GM06990 (cell line): ENCODE data around the gene SNRNP48.

Source experiments
- DNase-seq: peaks from one replicate; pipeline ENCODE4 v3.0.0-alpha.2; 2011; ENCODE audit not compliant: insufficient read length; ENCODE audit errors: extremely low read depth
- H3K27me3 ChIP-seq: replicated peaks from 2 replicates; pipeline ENCODE4 v1.6.0; 2011; ENCODE audit warnings: low read length; ENCODE audit not compliant: control insufficient read depth, insufficient read depth
- H3K36me3 ChIP-seq: 2 replicates; pipeline ENCODE4 v1.5.1; 2011; ENCODE audit warnings: low read length; ENCODE audit not compliant: control insufficient read depth, insufficient read depth
- H3K4me3 ChIP-seq: replicated peaks from 2 replicates; pipeline ENCODE4 v1.5.1; 2011; ENCODE audit warnings: low read depth, mild to moderate bottlenecking, control low read depth, low read length
- TF ChIP-seq, protein P1 (sequence below): IDR thresholded peaks from 2 replicates; pipeline ENCODE4 v1.5.1; 2011; ENCODE audit warnings: low read length, control low read depth, mild to moderate bottlenecking, inconsistent platforms; ENCODE audit not compliant: insufficient read depth, poor library complexity, severe bottlenecking

SNRNP48 gene

DNA sequence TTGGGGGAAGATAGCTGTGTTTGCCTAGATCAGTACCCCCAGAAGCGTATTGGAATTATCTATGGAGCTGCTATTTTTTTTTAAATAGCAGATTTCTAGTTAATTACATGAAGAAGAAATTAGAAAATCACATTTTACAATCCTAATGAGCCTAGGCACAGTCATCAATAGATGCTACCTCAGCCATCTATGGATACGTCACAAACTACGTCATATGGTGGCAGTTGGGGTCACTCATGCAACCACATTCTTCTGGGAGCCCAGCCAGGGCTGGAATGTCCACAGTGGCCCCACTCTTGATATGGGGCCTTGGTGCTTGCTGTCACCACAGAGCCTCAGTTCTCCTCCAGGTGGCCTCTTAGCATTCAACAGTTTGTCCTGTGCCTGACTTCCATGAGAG lies 63.0 kb downstream of the SNRNP48 start:
- TF ChIP-seq, protein P1, sequence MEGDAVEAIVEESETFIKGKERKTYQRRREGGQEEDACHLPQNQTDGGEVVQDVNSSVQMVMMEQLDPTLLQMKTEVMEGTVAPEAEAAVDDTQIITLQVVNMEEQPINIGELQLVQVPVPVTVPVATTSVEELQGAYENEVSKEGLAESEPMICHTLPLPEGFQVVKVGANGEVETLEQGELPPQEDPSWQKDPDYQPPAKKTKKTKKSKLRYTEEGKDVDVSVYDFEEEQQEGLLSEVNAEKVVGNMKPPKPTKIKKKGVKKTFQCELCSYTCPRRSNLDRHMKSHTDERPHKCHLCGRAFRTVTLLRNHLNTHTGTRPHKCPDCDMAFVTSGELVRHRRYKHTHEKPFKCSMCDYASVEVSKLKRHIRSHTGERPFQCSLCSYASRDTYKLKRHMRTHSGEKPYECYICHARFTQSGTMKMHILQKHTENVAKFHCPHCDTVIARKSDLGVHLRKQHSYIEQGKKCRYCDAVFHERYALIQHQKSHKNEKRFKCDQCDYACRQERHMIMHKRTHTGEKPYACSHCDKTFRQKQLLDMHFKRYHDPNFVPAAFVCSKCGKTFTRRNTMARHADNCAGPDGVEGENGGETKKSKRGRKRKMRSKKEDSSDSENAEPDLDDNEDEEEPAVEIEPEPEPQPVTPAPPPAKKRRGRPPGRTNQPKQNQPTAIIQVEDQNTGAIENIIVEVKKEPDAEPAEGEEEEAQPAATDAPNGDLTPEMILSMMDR: no peak
- H3K27me3 ChIP-seq: 0 out of 2 replicates have a peak, but pooled peaks cover 1% of the 10 kb centered on the region

DNA sequence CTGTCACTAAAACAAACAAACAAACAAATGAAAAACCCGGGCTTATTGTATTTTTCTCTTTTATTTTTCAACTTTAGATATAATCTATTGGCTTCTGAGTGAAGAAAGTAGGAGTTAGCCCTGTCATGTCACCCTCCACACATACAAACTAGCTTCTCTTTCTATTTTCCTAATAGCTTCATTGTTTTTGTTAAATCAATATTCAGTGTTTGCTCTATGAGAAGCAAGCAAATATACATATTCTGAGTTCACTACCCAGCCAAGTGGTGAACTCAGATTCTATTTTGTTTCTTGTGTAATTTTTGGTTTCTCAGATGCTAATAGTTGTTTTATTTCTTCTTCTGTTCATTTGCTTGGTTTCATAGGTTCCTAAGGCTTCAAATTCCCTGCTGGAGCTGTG lies 66.4 kb downstream of the SNRNP48 start:
- no peaks in the 10 kb centered on the region for H3K36me3 ChIP-seq
- H3K27me3 ChIP-seq: peaks cover 3% of the 10 kb centered on the region
- no peak overlapping the region for H3K4me3 ChIP-seq
- TF ChIP-seq, protein P1: no peak
- no peak for DNase-seq

More for the DNA sequence above, 63.0 kb downstream of the SNRNP48 start:
- H3K4me3 ChIP-seq: no peak overlapping the region
- H3K36me3 ChIP-seq: no peaks in the 10 kb centered on the region
- no peak for DNase-seq

DNA sequence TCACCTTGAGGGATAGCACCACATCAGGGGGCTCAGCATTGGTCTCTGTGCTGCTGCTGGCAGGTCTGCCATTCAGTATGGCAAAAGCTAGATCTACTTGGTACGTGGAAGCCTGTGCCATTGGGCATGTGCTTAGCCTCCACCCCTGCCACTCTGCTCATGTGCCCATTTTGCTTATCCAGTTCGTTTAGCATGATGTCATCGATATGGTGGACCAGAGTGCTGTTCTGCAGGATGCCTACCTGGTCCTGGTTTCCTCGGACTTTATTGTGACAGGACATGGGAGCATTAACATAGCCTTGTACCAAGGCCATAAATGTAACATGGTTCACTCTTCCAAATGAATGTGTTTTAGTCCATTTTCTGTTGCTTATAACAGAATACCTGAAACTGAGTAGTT lies 68.5 kb downstream of the SNRNP48 start:
- Histone ChIP-seq H3K4me3 (no peak overlapping the region), H3K36me3 (no peaks in the 10 kb centered on the region), H3K27me3 (peaks cover 1% of the 10 kb centered on the region)
- TF ChIP-seq, protein P1: no peak
- no peak for DNase-seq

DNA sequence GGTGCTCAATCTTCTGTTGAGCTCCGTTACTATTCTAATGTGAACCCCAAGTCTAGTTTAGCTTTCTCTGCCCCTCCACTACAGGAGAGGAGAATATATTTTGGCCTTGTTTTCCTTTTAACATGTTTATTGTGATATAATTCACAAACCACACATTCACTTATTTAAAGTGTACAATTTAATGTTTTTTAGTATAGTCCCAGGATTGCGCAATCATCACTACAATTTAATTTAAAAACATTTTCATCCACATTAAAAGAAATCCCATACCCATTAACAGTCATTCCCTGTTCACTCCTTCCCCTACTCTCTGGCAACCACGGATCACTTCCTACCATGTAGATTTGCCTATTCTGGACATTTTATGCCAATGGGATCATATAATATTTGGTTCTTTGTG lies 71.4 kb downstream of the SNRNP48 start:
- TF ChIP-seq, protein P1: no peak
- no peak for DNase-seq
- H3K36me3 ChIP-seq: no peaks in the 10 kb centered on the region

More for the DNA sequence above, 71.4 kb downstream of the SNRNP48 start:
- Histone ChIP-seq H3K27me3 (peaks cover 1% of the 10 kb centered on the region), H3K4me3 (no peak overlapping the region)
